DMS153 treated with DMSO at 0.1 percent for 48 hours (cell line): ENCODE measurements around the gene RHBDF1.

Experiments
- DNase-seq: peaks from one replicate; lab custom pipeline; 2025; ENCODE audit not compliant: unreplicated experiment; lab: John Stamatoyannopoulos, UW

The RHBDF1 gene

GRCh38 chr16:72561-73548 lies at the start of gene RHBDF1:
Gene RHBDF1 (minus strand): TSS chr16:72631. CDS start chr16:65015, 7,616 bp downstream.
- DNase-seq: no peak

- DNase-seq: no peak
Measured at GRCh38 chr16:120756-121155, 48.3 kb upstream of the RHBDF1 start.

- DNase-seq: no peak
Measured at GRCh38 chr16:119835-120491, 47.5 kb upstream of the RHBDF1 start.

- no peak for DNase-seq
Measured at GRCh38 chr16:119295-119694, 46.9 kb upstream of the RHBDF1 start.

GRCh38 chr16:118857-119256 lies 46.4 kb upstream of the RHBDF1 start:
- DNase-seq: no peak

GRCh38 chr16:117379-118365 lies 45.2 kb upstream of the RHBDF1 start:
- peak; percentile 53 for DNase-seq

GRCh38 chr16:116015-116414 lies 43.6 kb upstream of the RHBDF1 start:
- no peak for DNase-seq

- no peak for DNase-seq
Measured at GRCh38 chr16:114327-114726, 41.9 kb upstream of the RHBDF1 start.

- DNase-seq: no peak
Measured at GRCh38 chr16:112153-112840, 39.9 kb upstream of the RHBDF1 start.

- DNase-seq: peak; percentile 51
Measured at GRCh38 chr16:106623-107324, 34.3 kb upstream of the RHBDF1 start.

- DNase-seq: no peak
Measured at GRCh38 chr16:105521-105920, 33.1 kb upstream of the RHBDF1 start.

GRCh38 chr16:104928-105327 lies 32.5 kb upstream of the RHBDF1 start:
- DNase-seq: no peak

- DNase-seq: no peak
Measured at GRCh38 chr16:104355-104754, 31.9 kb upstream of the RHBDF1 start.

- no peak for DNase-seq
Measured at GRCh38 chr16:102060-102855, 29.8 kb upstream of the RHBDF1 start.

- no peak for DNase-seq
Measured at GRCh38 chr16:101586-101985, 29.2 kb upstream of the RHBDF1 start.

- no peak for DNase-seq
Measured at GRCh38 chr16:100989-101388, 28.6 kb upstream of the RHBDF1 start.

GRCh38 chr16:97822-98221 lies 25.4 kb upstream of the RHBDF1 start:
- DNase-seq: no peak

- peak; percentile 91 for DNase-seq
Measured at GRCh38 chr16:96935-97381, 24.5 kb upstream of the RHBDF1 start.

GRCh38 chr16:94918-95265 lies 22.5 kb upstream of the RHBDF1 start:
- no peak for DNase-seq
